Measurements from ENCODE around the gene GMPS. TPM values are rescaled to one million over a fixed set of nuclear protein-coding genes. Genes with fewer than 3 reads are reported as not detected.

The GMPS gene
- polyA plus RNA-seq, 3 donors: 14.3 to 43.4 (median 27.4) TPM

GRCh38 chr3:155983834-155984474, 113.5 kb downstream of the GMPS start:
- no peaks in the 10 kb centered on the region for H3K4me1 Mint-ChIP-seq
- Histone ChIP-seq H3K4me1 (ENCODE audit: control insufficient read depth in 1 of 2, insufficient read depth in 2 of 2, low read length in 2 of 2) (no peaks in the 10 kb centered on the region), H3K9ac (ENCODE audit: insufficient read depth, low read length, poor library complexity, severe bottlenecking) (no peak overlapping the region), H3K9me3 (replicated peaks in 1 of 2; ENCODE audit: control insufficient read depth in 1 of 2, insufficient read depth in 1 of 2, low read length in 2 of 2) (no peaks in the 10 kb centered on the region), H4K20me1 (ENCODE audit: insufficient read depth, low read length) (no peaks in the 10 kb centered on the region), H2AFZ (ENCODE audit: insufficient read depth, low read depth, low read length, poor library complexity, severe bottlenecking) (no peak overlapping the region), H3K27ac (ENCODE audit: low read depth in 1 of 2, low read length in 2 of 2) (no peak overlapping the region), H3K4me3 (replicated peaks in 1 of 3; ENCODE audit: low read depth in 2 of 3, low read length in 3 of 3) (no peak overlapping the region), H3K27me3 (ENCODE audit: control insufficient read depth in 2 of 2, insufficient read depth in 2 of 2, low read length in 2 of 2) (no peaks in the 10 kb centered on the region), H3K79me2 (ENCODE audit: insufficient read depth, low read length) (no peaks in the 10 kb centered on the region), H3K4me2 (replicated peaks; ENCODE audit: extremely low read depth, low read length, poor library complexity, severe bottlenecking) (no peak overlapping the region), H3K36me3 (replicated peaks in 1 of 2; ENCODE audit: control insufficient read depth in 1 of 2, insufficient read depth in 2 of 2, low read length in 2 of 2) (no peaks in the 10 kb centered on the region)
- no peaks in the 10 kb centered on the region for H3K9me3 Mint-ChIP-seq
- H3K4me3 Mint-ChIP-seq: no peak overlapping the region
- H3K27ac Mint-ChIP-seq: no peak overlapping the region
- H3K36me3 Mint-ChIP-seq: no peaks in the 10 kb centered on the region
- no peak for TF ChIP-seq CTCF (IDR thresholded peaks at IDR 0.05)
- intact Hi-C loops (cut with micrococcal nuclease): no loop called here
- WGBS (ENCODE audit: insufficient coverage): no CpG with 5 or more reads among the region's 1 CpG
- DNase-seq: no peak
- H3K27me3 Mint-ChIP-seq (ENCODE audit: low read depth in 3 of 3): peaks cover 0 to 3% (median 1%) of the 10 kb centered on the region in 3 donors

GRCh38 chr3:155984791-155985417, 114.5 kb downstream of the GMPS start:
- DNase-seq: no peak
- intact Hi-C loops (cut with micrococcal nuclease): no loop called here
- no peak overlapping the region for H2AFZ ChIP-seq (ENCODE audit: insufficient read depth, low read depth, low read length, poor library complexity, severe bottlenecking)

More at GRCh38 chr3:155984791-155985417, 114.5 kb downstream of the GMPS start:
- Mint-ChIP-seq H3K27ac (peak overlapping the region in 1 of 7 donors; percentile 18), H3K27me3 (ENCODE audit: low read depth in 3 of 3) (peaks cover 0 to 3% (median 1%) of the 10 kb centered on the region in 3 donors), H3K36me3 (no peaks in the 10 kb centered on the region), H3K4me3 (no peak overlapping the region), H3K4me1 (no peaks in the 10 kb centered on the region), H3K9me3 (no peaks in the 10 kb centered on the region)
- Histone ChIP-seq H3K9ac (ENCODE audit: insufficient read depth, low read length, poor library complexity, severe bottlenecking) (no peak overlapping the region), H3K9me3 (replicated peaks in 1 of 2; ENCODE audit: control insufficient read depth in 1 of 2, insufficient read depth in 1 of 2, low read length in 2 of 2) (no peaks in the 10 kb centered on the region), H3K27me3 (ENCODE audit: control insufficient read depth in 2 of 2, insufficient read depth in 2 of 2, low read length in 2 of 2) (no peaks in the 10 kb centered on the region), H3K4me3 (replicated peaks in 1 of 3; ENCODE audit: low read depth in 2 of 3, low read length in 3 of 3) (no peak overlapping the region), H4K20me1 (ENCODE audit: insufficient read depth, low read length) (no peaks in the 10 kb centered on the region), H3K4me2 (replicated peaks; ENCODE audit: extremely low read depth, low read length, poor library complexity, severe bottlenecking) (no peak overlapping the region), H3K79me2 (ENCODE audit: insufficient read depth, low read length) (no peaks in the 10 kb centered on the region), H3K4me1 (ENCODE audit: control insufficient read depth in 1 of 2, insufficient read depth in 2 of 2, low read length in 2 of 2) (no peaks in the 10 kb centered on the region), H3K36me3 (replicated peaks in 1 of 2; ENCODE audit: control insufficient read depth in 1 of 2, insufficient read depth in 2 of 2, low read length in 2 of 2) (no peaks in the 10 kb centered on the region), H3K27ac (ENCODE audit: low read depth in 1 of 2, low read length in 2 of 2) (no peak overlapping the region)
- WGBS (ENCODE audit: insufficient coverage): 100% methylated on average over 3 of the region's 6 CpGs
- no peak for TF ChIP-seq CTCF (IDR thresholded peaks at IDR 0.05)

All from CD14-positive monocyte (primary cell).